Erythroblast (primary cell): ENCODE measurements around the gene KAT8.

Source experiments
- GATA1 ChIP-seq: IDR thresholded peaks from 2 replicates; pipeline ENCODE4 v1.6.1; 2011; ENCODE audit warnings: low read depth, mild to moderate bottlenecking, control low read depth, low read length, moderate library complexity
- POLR2A ChIP-seq: IDR thresholded peaks from 2 replicates; pipeline ENCODE4 v1.6.1; 2011; ENCODE audit warnings: mild to moderate bottlenecking, low read length

- TF ChIP-seq POLR2A (no peak), GATA1 (no peak)
Observed at GRCh38 chr16:31134091-31134571, 16.7 kb downstream of the KAT8 start.
